ENCODE measurements around the gene RASL11A.

- TF ChIP-seq CTCF (conservative IDR thresholded peaks at IDR 0.05 in 1 of 2, IDR thresholded peaks at IDR 0.05 in 1 of 2; ENCODE audit: extremely low read depth in 1 of 2, insufficient read depth in 1 of 2, low read depth in 1 of 2, low read length in 2 of 2) (no peak), EZH2 (IDR thresholded peaks at IDR 0.05; ENCODE audit: borderline replicate concordance, low read length) (no peak)
These were observed 27.9 kb upstream of the RASL11A start for GRCh38 chr13:27242702-27243101.
